ENCODE measurements around the gene TBX15. TPM values are rescaled to one million over a fixed set of nuclear protein-coding genes. Genes with fewer than 3 reads are reported as not detected.

TBX15 gene
- total and polyA plus RNA-seq, 8 donors, result 0.05 to 0.14 (median 0.09) TPM; not detected in 3

DNA sequence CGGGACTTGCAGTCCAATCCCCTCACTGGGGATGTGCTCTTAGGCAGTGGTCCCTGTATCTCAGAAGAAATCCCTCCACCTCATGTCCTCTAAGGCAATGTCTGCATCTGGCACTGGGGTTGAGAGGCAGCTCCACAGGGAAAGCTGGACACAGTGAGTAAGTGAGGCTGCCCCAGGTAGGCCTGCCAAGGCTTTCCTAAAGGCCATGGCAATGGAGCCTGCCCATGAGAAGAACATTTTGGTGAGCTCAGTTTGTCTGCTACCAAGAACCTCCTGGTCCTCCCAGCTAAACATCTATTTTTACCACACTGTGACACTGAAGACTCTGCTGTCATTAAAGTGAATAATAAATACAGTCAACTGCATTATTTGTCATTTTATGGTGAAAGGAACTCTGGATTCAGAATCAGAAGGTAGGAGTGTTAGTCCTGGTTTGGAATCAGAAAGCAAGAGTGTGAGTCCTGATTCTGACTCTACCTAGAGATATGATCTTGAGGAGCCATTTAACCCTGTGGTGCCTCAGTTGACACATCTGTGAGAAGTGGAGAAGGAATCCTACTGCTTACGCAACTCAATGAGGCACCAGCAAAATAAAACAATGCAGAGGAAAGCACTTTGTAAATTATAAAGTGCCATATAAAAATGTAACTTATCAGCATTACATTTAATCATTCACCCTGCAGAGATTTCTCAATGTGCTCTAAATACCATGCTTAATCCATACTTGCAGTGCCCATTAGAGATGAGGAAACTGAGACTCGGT lies 41.0 kb downstream of the TBX15 start:
- TF ChIP-seq CTCF (IDR thresholded peaks at IDR 0.05), result no peak
- Histone ChIP-seq H3K27ac (no peak overlapping the region), H3K4me1 (no peaks in the 10 kb centered on the region), H3K27me3 (no peaks in the 10 kb centered on the region), H3K9me3 (no peaks in the 10 kb centered on the region), H3K36me3 (no peaks in the 10 kb centered on the region), H3K4me3 (no peak overlapping the region)
- ATAC-seq (no peak), FAIRE-seq (no peak), DNase-seq (no peak)
- WGBS, 2 donors, result 73 to 76% methylated on average over 3 of the region's 3 CpGs
- intact Hi-C loops (cut with DNase I), result no loop called here

- Histone ChIP-seq H3K4me3 (no peak overlapping the region), H3K27me3 (no peaks in the 10 kb centered on the region), H3K27ac (no peak overlapping the region), H3K9me3 (no peaks in the 10 kb centered on the region), H3K36me3 (no peaks in the 10 kb centered on the region), H3K4me1 (no peaks in the 10 kb centered on the region)
- DNase-seq, result no peak
- WGBS, 2 donors, result 14 to 22% methylated on average over 1 of the region's 1 CpG
- intact Hi-C loops (cut with DNase I), result no loop called here
- TF ChIP-seq CTCF (IDR thresholded peaks at IDR 0.05), result no peak
- no peak for FAIRE-seq
- ATAC-seq, result no peak
Observed at GRCh38 chr1:118945489-118945888, 42.7 kb downstream of the TBX15 start.

- no peaks in the 10 kb centered on the region for H3K36me3 ChIP-seq
- H3K27me3 ChIP-seq, result no peaks in the 10 kb centered on the region
- no peaks in the 10 kb centered on the region for H3K9me3 ChIP-seq
- no peak for DNase-seq
- no peak for FAIRE-seq
- no peak overlapping the region for H3K4me3 ChIP-seq
- WGBS, 2 donors, result 53 to 55% methylated on average over 4 of the region's 4 CpGs
- H3K4me1 ChIP-seq, result no peaks in the 10 kb centered on the region
- H3K27ac ChIP-seq, result no peak overlapping the region
- ATAC-seq, result no peak
- TF ChIP-seq CTCF (IDR thresholded peaks at IDR 0.05), result no peak
- intact Hi-C loops (cut with DNase I), result no loop called here
Observed at GRCh38 chr1:118944546-118944945, 43.6 kb downstream of the TBX15 start.

DNA sequence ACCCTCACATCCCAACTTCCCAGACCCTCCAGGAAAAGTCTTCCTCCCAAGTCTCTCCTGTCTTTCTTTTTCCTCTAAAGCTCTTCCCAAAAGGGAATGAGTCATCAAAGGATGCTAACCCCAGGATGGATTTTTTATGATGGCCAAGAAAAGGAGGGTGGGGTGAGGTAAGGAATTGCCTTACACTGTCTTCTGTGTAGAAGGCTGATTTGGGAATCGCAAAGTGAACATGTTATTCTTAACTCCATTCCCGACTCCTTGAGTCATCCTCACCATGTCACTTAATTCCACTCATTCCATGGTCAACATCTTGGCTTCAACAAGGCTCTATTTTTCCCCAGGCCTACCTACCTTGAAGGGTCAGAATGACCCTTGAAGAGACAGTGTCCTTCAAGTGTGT lies 44.0 kb downstream of the TBX15 start:
- Histone ChIP-seq H3K27ac (no peak overlapping the region), H3K36me3 (no peaks in the 10 kb centered on the region), H3K4me3 (no peak overlapping the region), H3K27me3 (no peaks in the 10 kb centered on the region), H3K4me1 (no peaks in the 10 kb centered on the region), H3K9me3 (no peaks in the 10 kb centered on the region)
- DNase-seq, result no peak
- no peak for ATAC-seq
- 80 to 92% methylated on average over 2 of the region's 2 CpGs for WGBS, 2 donors
- intact Hi-C loops (cut with DNase I), result no loop called here
- no peak for FAIRE-seq
- TF ChIP-seq CTCF (IDR thresholded peaks at IDR 0.05), result no peak

DNA sequence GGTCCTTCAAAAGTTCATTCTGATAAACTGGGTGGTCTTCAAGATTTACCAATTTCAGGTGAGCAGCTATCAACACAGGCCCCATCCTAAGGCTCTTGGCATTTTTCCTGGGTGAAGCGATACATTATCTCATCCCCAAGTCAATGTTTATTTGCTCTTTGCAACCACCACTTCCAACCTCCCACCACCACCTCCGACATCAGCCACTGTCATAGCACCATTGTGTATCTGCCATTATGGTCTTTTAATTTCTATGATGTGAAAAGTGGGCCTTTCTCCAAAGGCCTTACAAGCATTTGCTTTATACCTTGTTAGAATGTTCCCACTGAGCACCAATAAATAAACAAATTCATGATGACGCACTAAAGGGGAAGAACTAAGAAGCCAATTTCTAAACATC lies 47.2 kb downstream of the TBX15 start:
- ATAC-seq, result no peak
- no peak for TF ChIP-seq CTCF (IDR thresholded peaks at IDR 0.05)
- WGBS, 2 donors, result 40 to 68% methylated on average over 3 of the region's 3 CpGs
- Histone ChIP-seq H3K9me3 (no peaks in the 10 kb centered on the region), H3K4me1 (no peaks in the 10 kb centered on the region), H3K27me3 (no peaks in the 10 kb centered on the region), H3K27ac (no peak overlapping the region), H3K36me3 (no peaks in the 10 kb centered on the region), H3K4me3 (no peak overlapping the region)
- intact Hi-C loops (cut with DNase I), result no loop called here
- no peak for FAIRE-seq
- DNase-seq, result no peak

All from pancreas (tissue), 10 donors.